Aortic smooth muscle cell (primary cell): ENCODE measurements around the gene TTC24. TPM values are rescaled to one million over a fixed set of nuclear protein-coding genes. Genes with fewer than 3 reads are reported as not detected.

Experiments used
- total RNA-seq: library from RNA; depleted of rRNA; stranded (reverse); fragments of >200 nt; gene quantifications from 2 replicates; pipeline ENCODE4 v1.2.3, GENCODE V29; 2014

Gene TTC24
- total RNA-seq, result not detected in 2 replicates

DNA sequence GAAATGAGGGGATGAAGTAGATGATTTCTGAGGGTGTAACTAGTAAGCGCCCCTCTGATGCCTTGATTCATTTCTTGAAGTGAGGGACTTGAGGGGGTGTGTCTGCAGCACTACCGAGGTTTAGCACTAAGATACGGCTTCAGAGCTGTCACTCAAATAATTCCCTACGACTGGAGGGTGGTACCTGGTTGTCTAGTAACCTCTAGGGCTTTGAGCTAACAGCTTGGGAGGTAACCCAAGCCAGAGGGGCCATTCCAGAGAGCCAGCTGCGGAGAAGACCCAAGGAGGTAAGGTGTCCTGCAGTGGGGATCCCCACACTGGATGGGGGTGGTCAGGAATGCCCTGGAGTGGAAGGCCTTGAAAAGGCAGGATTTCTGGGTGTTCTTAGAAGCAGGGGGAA lies at the start of gene TTC24:
Gene TTC24 (plus strand): TSS at position 252 of the 400 bp plus-strand sequence. CDS start 1,642 bp downstream, outside the sequence.

DNA sequence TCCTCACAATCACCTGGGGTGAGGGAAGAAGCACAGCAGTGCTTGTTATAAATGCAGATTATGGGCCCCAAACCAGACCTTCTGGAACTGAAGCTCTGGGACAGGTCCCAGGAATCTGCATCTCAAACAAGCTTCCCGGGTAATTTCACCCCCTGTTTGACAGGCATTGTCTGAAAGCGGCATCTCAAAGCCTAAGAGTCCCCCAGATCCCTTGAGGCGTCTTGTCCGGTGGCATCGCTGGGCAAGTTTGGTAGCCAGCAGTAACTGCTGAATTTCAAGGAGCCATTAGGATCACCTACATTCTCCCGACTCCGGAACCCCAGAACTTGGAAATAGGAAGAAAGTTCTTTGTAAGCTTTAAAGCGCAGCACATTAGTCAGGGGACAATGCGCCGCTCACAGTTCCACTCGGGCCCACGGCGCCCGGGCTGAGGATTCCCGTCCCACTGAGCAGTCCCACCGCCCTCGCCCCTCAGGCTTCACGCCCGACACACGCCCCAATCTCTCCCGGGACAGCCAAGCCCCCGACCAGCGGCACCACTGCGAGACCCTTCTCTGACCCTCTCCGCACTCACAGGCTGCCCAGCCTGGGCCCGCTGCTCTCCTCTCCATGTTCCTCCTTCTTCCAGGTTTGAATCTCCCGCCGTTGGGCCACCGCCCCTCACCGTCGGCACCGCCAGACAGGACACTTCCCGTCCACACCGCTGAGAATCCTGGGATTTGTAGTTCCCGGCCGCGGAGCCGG lies 7.4 kb upstream of the TTC24 start, which contains the start of gene IQGAP3:
Gene IQGAP3 (minus strand): TSS at position 647 of the 744 bp plus-strand sequence. CDS start 36 bp downstream, at position 611.

DNA sequence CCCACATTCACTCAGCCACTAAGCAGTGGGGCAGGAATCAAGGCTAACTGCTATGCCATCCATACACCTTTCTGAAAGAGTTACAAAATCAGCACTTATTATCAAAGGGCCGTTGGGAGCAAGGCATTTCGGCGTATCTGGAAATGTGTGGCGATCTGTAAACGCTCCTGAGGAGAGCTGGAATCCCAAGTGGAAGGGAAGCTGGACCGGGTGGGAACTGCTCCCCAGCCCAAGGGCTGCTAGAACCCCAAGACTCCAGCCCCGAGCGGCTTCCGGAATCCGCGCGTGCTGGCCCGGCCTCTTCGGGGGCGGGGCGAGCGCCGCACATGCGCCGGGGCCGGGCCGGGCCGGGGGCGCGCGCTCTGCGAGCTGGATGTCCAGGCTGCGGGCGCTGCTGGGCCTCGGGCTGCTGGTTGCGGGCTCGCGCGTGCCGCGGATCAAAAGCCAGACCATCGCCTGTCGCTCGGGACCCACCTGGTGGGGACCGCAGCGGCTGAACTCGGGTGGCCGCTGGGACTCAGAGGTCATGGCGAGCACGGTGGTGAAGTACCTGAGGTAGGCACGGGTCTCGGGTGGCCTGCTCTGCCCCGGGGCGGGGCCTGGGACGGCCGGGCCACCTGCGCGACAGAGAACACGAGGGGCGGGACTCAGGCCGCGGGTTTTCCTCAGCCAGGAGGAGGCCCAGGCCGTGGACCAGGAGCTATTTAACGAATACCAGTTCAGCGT lies 12.1 kb downstream of the TTC24 start, which contains the start of gene NAXE:
Gene NAXE (plus strand): TSS at position 345 of the 726 bp plus-strand sequence. CDS start 29 bp downstream, at position 374.

DNA sequence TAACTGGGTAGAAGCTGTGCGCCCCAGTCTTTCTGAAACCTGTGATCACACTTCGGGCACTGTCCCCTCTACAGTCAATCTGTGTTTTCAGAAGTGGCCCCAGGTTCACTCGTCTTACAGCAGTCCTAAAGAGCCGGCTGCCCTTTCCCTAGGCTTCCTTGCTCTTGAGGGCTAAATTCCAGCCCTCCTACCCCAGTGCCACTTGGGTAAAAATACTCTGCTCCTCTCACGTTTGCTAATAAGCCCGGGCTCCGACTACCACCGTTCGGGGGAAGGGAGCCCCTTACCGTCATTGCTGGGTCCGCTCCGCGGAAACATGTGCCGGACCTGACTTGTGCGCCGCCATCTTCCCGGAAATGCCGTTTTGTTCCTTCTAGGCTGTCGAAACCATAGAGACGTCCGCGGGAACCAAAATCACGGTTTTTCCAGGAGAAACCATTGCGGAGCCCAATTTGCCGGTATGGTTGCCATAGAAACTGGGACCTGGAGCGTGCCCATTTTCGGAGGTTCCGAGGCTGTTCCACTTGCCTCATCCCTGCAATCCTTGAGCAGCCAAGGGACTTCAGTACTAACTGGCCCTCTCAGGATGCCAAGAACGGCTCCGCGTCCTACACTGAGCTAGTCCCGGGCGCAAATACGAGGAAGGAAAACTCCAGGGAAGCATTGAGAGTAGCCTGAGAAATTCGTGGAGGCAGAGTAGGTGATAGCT lies 21.8 kb downstream of the TTC24 start, which contains the start of gene GPATCH4:
Gene GPATCH4 (minus strand): TSS at position 358 of the 709 bp plus-strand sequence.

DNA sequence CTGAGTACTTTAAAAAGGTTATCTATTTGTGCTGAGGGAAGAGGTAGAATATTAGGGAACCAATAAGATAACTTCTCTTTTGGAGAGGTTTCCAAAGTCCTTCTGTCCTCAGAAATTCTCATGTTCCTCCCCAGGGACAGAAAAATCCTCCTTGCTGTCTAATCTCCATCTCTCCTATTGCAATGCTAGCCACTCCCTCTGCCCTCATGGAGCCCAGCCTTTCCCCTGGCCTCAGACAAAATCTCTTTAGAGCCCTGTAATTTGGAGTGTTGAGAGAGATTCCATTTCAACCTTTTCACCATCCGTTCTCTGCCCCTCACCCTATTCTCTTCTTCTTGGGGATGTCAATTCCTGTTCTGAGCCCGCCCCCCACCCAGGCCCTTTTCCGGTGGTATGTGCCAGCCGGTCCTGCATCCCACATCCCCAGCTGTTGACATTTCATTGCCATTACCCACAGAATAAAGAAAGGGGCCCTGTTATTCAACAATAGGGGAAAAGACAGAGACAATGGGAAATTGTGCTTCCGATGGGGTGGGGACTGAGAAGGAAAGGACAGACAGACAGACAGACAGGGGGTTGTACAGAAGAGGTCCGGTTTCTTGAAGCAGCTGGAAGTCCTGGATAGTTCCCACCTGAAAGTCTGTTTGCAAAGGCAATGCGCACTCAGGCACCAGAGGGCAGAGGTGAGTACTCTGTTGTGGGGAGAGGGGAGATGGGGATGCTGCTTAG lies 39.5 kb downstream of the TTC24 start, which contains the start of gene HAPLN2:
Gene HAPLN2 (plus strand): TSS at position 563 of the 729 bp plus-strand sequence. CDS start 4,076 bp downstream, outside the sequence.

Other genes with a start within 250 kb of the TTC24 start
- gene CCT3, start 241.4 kb upstream of the TTC24 start, total RNA-seq, result 291 and 402 TPM in 2 replicates
- gene TSACC, start 241.2 kb upstream of the TTC24 start, total RNA-seq, result not detected in 2 replicates
- not detected in 2 replicates for gene RHBG, start 210.5 kb upstream of the TTC24 start, total RNA-seq
- 6.3 and 13.2 TPM in 2 replicates for gene MEF2D, start 78.9 kb upstream of the TTC24 start, total RNA-seq
- 18.8 and 25.0 TPM in 2 replicates for gene IQGAP3, start 7.2 kb upstream of the TTC24 start, total RNA-seq
- gene NAXE, start 12.1 kb downstream of the TTC24 start, total RNA-seq, result 64.0 and 67.9 TPM in 2 replicates
- gene GPATCH4, start 21.8 kb downstream of the TTC24 start, total RNA-seq, result 9.9 and 14.3 TPM in 2 replicates
- not detected in 2 replicates for gene HAPLN2, start 39.7 kb downstream of the TTC24 start, total RNA-seq
- 0.13 TPM in 1 of 2 replicates, not detected in the other for gene BCAN, start 62.4 kb downstream of the TTC24 start, total RNA-seq
- 124 and 159 TPM in 2 replicates for gene NES, start 97.7 kb downstream of the TTC24 start, total RNA-seq
- 7.3 and 8.6 TPM in 2 replicates for gene CRABP2, start 125.9 kb downstream of the TTC24 start, total RNA-seq
- gene METTL25B, start 148.7 kb downstream of the TTC24 start, total RNA-seq, result 5.7 and 7.7 TPM in 2 replicates
- gene ISG20L2, start 149.0 kb downstream of the TTC24 start, total RNA-seq, result 7.7 and 7.8 TPM in 2 replicates
- 69.2 and 94.5 TPM in 2 replicates for gene MRPL24, start 161.4 kb downstream of the TTC24 start, total RNA-seq
- 188 and 200 TPM in 2 replicates for gene HDGF, start 172.0 kb downstream of the TTC24 start, total RNA-seq
- 10.4 and 13.3 TPM in 2 replicates for gene PRCC, start 187.8 kb downstream of the TTC24 start, total RNA-seq
- gene SH2D2A, start 237.1 kb downstream of the TTC24 start, total RNA-seq, result 0.19 and 0.53 TPM in 2 replicates